NT2/D1 (cell line): Measurements from ENCODE around the gene NUP58.

Source experiments
- SUZ12 ChIP-seq: IDR thresholded peaks from 2 replicates; pipeline ENCODE4 v1.6.1; 2011; ENCODE audit not compliant: insufficient read length, insufficient read depth; ENCODE audit errors: extremely low read depth
- YY1 ChIP-seq: IDR thresholded peaks from 2 replicates; pipeline ENCODE4 v1.6.1; 2011; ENCODE audit not compliant: insufficient read length, insufficient read depth
- ZNF274 ChIP-seq: IDR thresholded peaks from 2 replicates; pipeline ENCODE4 v1.6.1; 2011; ENCODE audit warnings: mild to moderate bottlenecking, low read depth, low read length

- TF ChIP-seq SUZ12, result no peak
- no peak for TF ChIP-seq ZNF274
- no peak for TF ChIP-seq YY1
Measured at GRCh38 chr13:25345576-25345975, 44.2 kb downstream of the NUP58 start.
